Right lobe of liver (tissue), 6 donors: ENCODE results near the gene DENND1B. TPM values are rescaled to one million over a fixed set of nuclear protein-coding genes. Genes with fewer than 3 reads are reported as not detected.

Source experiments
- ATAC-seq, 4 donors: fragments of 200-7000 bp; cut with Tn5 transposase; one replicate each; pipeline ENCODE4 v1.9.1; 2020; ENCODE audit warnings: mild to moderate bottlenecking in 4 of 4, moderate library complexity in 4 of 4
- DNase-seq, 3 donors: peaks; one replicate each; pipeline ENCODE4 v3.0.0-alpha.2; 2020
- H3K27ac ChIP-seq, 3 donors: fragments of 200-600 bp; one replicate each; pipeline ENCODE4 v1.8.0; 2022
- H3K27me3 ChIP-seq, 2 donors: fragments of 200-600 bp; one replicate each; pipeline ENCODE4 v1.8.0; 2022
- H3K36me3 ChIP-seq, 4 donors: fragments of 200-600 bp; sonication (generic) in 1 of 4; one replicate each; pipeline versions ENCODE4 v1.5.1 to v1.8.0; 2017 to 2022; ENCODE audit warnings: control low read depth in 1 of 4
- H3K4me1 ChIP-seq, 4 donors: fragments of 200-600 bp; sonication (generic) in 1 of 4; one replicate each; pipeline versions ENCODE4 v1.5.1 to v1.8.0; 2017 to 2022; ENCODE audit warnings: control low read depth in 1 of 4
- H3K4me3 ChIP-seq, 3 donors: fragments of 200-600 bp; one replicate each; pipeline ENCODE4 v1.8.0; 2022
- H3K9me3 ChIP-seq, 4 donors: fragments of 200-600 bp; sonication (generic) in 1 of 4; one replicate each; pipeline versions ENCODE4 v1.5.1 to v1.8.0; 2017 to 2022; ENCODE audit warnings: control low read depth in 1 of 4
- CTCF ChIP-seq, 4 donors: fragments of 200-600 bp in 3 of 4; fragments of 450-650 bp in 1 of 4; IDR thresholded peaks; one replicate each; pipeline versions ENCODE4 v1.5.1 to v1.8.0; 2016 to 2022; ENCODE audit warnings: antibody characterized with exemption in 4 of 4, mild to moderate bottlenecking in 2 of 4
- POLR2A ChIP-seq: fragments of 450-650 bp; IDR thresholded peaks from one replicate; pipeline ENCODE4 v1.6.1; 2017; ENCODE audit warnings: antibody characterized with exemption, mild to moderate bottlenecking
- WGBS: methylation state at CpG from one replicate; pipeline ENCODE4 v1.1.6; 2018; ENCODE audit warnings: low coverage, low lambda C conversion rate; ENCODE audit not compliant: insufficient coverage; ENCODE audit errors: missing lambda C conversion rate; 5-methylcytosine and 5-hydroxymethylcytosine counted together
- intact Hi-C, 2 donors: fragments of 100-400 bp; cut with DNase I; formaldehyde crosslinking; loops; one replicate each; pipeline versions ENCODE4 v1.11.2 to v1.14.1; 2022
- total RNA-seq, 6 experiments: library from RNA; depleted of rRNA in 2 of 6; stranded (reverse); fragments of >200 nt in 2 of 6; fragmentation: NEBNext Ultra II Directional in 3 of 6; extraction: Animal tissue kit (Norgen Biotek cat#: 25700) in 3 of 6; gene quantifications; one replicate each; pipeline versions ENCODE4 v1.1.0 to v1.2.4, GENCODE V29; 2016 to 2023
- donor health status: DM: no; HTN: yes; CAD: no.
- donor health status: DM: no; HTN: no; CAD: no.
- donor health status: DM: no; HTN: no; CAD: no.
- donor health status: DM: no; HTN: yes; CAD: no.
- donor health status: DM: no; HTN: yes; CAD: no.

Gene DENND1B
- total RNA-seq, 6 experiments from 2014 or later: 6.4 to 8.9 (median 7.3) TPM

GRCh38 chr1:197810812-197811211 is 35.5 kb upstream of the DENND1B start:
- H3K4me3 ChIP-seq: no peak overlapping the region
- no peaks in the 10 kb centered on the region for H3K36me3 ChIP-seq
- TF ChIP-seq POLR2A (no peak), CTCF (IDR thresholded peaks at IDR 0.05) (no peak)
- ATAC-seq (no peak), DNase-seq (no peak)
- no peaks in the 10 kb centered on the region for H3K27me3 ChIP-seq
- 60% methylated on average over 4 of the region's 4 CpGs for WGBS
- H3K27ac ChIP-seq: no peak overlapping the region
- intact Hi-C loops: no loop called here
- H3K4me1 ChIP-seq: no peaks in the 10 kb centered on the region
- H3K9me3 ChIP-seq: no peaks in the 10 kb centered on the region

DNA sequence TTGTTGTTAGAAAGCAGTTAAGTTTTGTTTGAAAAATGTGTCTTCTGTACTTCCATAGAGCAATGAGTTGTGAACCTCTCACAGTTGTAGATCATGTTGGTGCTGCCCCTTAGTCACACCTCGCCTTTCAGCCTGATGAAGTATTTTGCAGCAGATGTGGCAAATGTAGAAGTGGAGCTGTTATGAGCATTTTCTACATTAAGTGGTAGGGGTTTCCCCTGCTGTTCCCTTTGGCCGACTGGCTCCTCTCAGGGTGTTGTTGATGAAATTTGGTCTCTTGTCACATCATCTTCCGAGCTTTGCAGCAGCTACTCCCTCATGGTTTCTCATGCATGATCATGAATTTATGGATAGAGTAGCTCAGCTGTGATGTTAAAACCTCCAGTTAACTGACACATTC is 33.6 kb upstream of the DENND1B start:
- TF ChIP-seq CTCF (IDR thresholded peaks at IDR 0.05) (no peak), POLR2A (no peak)
- no peak for ATAC-seq
- whole genome bisulfite sequencing: 42% methylated on average over 3 of the region's 3 CpGs
- Histone ChIP-seq H3K9me3 (no peaks in the 10 kb centered on the region), H3K36me3 (no peaks in the 10 kb centered on the region), H3K4me1 (no peaks in the 10 kb centered on the region), H3K27ac (no peak overlapping the region), H3K27me3 (no peaks in the 10 kb centered on the region), H3K4me3 (no peak overlapping the region)
- no peak for DNase-seq
- intact Hi-C loops: no loop called here

DNA sequence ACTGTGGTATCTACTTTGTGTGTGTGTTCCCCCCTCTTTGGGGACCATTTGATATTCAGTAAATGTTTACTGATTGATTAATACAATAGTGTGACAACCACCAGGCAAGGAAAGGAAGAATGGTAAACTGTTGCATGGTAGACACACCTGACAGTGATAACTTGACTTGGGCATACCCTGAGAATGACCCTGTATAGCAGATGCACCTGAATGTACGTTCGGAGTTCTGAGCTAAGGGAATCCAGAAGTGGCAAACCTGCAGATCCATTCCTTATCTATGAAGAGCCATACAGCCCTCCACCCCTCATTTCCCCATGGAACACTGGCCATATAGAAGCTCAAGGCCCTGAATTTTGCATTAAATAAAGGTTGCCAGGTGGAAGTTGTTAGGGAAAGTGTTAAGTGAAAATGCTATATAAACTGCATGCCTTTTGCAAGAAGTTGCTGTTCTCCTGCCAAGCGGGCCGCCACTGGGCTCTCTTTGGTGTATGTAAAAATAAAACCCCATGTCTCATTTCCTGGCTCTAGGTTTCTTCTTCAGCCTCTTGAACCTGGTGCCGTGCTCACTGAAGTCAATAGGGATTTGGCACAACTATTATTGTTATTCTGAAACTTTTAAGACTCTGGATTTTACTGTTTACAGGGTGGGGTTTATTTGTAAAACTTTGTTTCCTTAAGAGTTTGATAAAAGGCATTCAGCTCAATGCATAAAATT is 32.6 kb upstream of the DENND1B start:
- no peak overlapping the region for H3K27ac ChIP-seq
- intact Hi-C loops: no loop called here
- ATAC-seq (no peak), DNase-seq (no peak)
- no peaks in the 10 kb centered on the region for H3K27me3 ChIP-seq
- H3K9me3 ChIP-seq: no peaks in the 10 kb centered on the region
- 82% methylated on average over 5 of the region's 5 CpGs for WGBS
- H3K4me3 ChIP-seq: no peak overlapping the region
- H3K36me3 ChIP-seq: no peaks in the 10 kb centered on the region
- H3K4me1 ChIP-seq: no peaks in the 10 kb centered on the region
- TF ChIP-seq CTCF (IDR thresholded peaks at IDR 0.05): no peak
- TF ChIP-seq POLR2A: no peak

- no peaks in the 10 kb centered on the region for H3K4me1 ChIP-seq
- 52% methylated on average over 4 of the region's 4 CpGs for WGBS
- no peaks in the 10 kb centered on the region for H3K36me3 ChIP-seq
- H3K9me3 ChIP-seq: no peaks in the 10 kb centered on the region
- DNase-seq (no peak), ATAC-seq (no peak)
- H3K4me3 ChIP-seq: no peak overlapping the region
- no peak overlapping the region for H3K27ac ChIP-seq
- intact Hi-C loops: no loop called here
- TF ChIP-seq CTCF (IDR thresholded peaks at IDR 0.05) (no peak), POLR2A (no peak)
- no peaks in the 10 kb centered on the region for H3K27me3 ChIP-seq
Measured at GRCh38 chr1:197807216-197807615, 31.9 kb upstream of the DENND1B start.
